Breast epithelium (tissue), 3 donors: ENCODE data around the gene GALNT9.

Experiments
- POLR2AphosphoS5 ChIP-seq, 3 donors: sonication (generic); formaldehyde crosslinking; IDR thresholded peaks; one replicate each; pipeline ENCODE4 v1.6.1; 2017; ENCODE audit warnings: antibody characterized with exemption in 3 of 3
- TF ChIP-seq, protein P1 (sequence below), 3 donors: fragments of 450-650 bp; IDR thresholded peaks; one replicate each; pipeline ENCODE4 v1.5.1; 2016 to 2017; ENCODE audit warnings: antibody characterized with exemption in 3 of 3, mild to moderate bottlenecking in 3 of 3, moderate library complexity in 3 of 3

DNA sequence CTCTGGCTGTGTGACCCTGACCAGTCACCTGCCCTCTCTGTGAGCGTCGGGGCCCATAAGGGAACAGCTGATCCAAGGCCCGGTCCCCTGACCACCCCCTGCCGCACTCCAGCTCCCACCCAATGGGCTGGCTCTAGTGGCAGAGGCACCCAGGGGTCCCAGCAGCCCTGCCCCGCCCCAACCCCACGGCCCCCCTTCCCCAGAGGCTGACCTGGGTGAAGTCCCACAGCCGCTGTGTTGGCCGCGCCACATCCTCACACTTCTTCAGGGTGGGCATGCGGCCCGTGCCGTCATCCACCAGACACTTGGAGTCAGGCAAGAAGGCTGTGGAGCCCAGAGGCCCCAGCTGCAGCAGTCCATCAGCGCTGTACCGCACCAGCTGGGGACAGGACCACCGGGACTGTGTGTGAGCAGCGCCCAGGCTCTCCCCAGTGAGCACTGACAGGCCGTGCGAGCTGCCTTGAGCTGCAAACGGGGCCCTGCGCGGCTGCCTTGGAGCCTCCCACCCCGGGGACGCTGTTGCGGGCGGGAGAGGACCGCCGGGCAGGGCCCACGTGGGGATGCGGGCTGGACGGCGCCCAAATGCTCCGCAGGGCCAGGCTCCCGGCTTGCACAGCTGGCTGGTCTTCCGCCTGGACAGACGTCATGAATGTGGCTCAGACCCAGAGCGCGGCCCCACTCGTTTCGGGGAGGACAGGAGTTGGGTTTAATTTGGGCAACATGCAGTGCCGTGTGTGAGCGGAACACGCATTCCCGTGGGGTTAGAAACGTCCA, 131.6 kb downstream of the GALNT9 start:
- TF ChIP-seq, protein P1, sequence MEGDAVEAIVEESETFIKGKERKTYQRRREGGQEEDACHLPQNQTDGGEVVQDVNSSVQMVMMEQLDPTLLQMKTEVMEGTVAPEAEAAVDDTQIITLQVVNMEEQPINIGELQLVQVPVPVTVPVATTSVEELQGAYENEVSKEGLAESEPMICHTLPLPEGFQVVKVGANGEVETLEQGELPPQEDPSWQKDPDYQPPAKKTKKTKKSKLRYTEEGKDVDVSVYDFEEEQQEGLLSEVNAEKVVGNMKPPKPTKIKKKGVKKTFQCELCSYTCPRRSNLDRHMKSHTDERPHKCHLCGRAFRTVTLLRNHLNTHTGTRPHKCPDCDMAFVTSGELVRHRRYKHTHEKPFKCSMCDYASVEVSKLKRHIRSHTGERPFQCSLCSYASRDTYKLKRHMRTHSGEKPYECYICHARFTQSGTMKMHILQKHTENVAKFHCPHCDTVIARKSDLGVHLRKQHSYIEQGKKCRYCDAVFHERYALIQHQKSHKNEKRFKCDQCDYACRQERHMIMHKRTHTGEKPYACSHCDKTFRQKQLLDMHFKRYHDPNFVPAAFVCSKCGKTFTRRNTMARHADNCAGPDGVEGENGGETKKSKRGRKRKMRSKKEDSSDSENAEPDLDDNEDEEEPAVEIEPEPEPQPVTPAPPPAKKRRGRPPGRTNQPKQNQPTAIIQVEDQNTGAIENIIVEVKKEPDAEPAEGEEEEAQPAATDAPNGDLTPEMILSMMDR (IDR thresholded peaks at IDR 0.05): no peak
- no peak for TF ChIP-seq POLR2AphosphoS5 (IDR thresholded peaks at IDR 0.05)
